HepG2 (cell line): ENCODE results near the gene ZNF341. TPM values are rescaled to one million over a fixed set of nuclear protein-coding genes. Genes with fewer than 3 reads are reported as not detected.

Source experiments
- BHLHE40 ChIP-seq: IDR thresholded peaks from 2 replicates; pipeline ENCODE4 v1.6.1; 2011; ENCODE audit warnings: low read length, improper control_type of control experiment
- DPF2 ChIP-seq: sonication (generic); formaldehyde crosslinking; IDR thresholded peaks from 2 replicates; pipeline ENCODE4 v1.4.0; 2020; ENCODE audit warnings: mild to moderate bottlenecking, low read depth, missing genetic modification reagents, borderline replicate concordance
- FOXP1 ChIP-seq, 2 experiments: fragments of 450-650 bp in 1 of 2; IDR thresholded peaks; 2 replicates each; pipeline ENCODE4 v1.6.1; 2017 to 2018; ENCODE audit warnings: antibody characterized with exemption in 1 of 2
- POLR2AphosphoS5 ChIP-seq: IDR thresholded peaks from 2 replicates; pipeline ENCODE4 v1.6.1; 2012; ENCODE audit warnings: low read depth, low read length
- POLR2G ChIP-seq: fragments of 200-400 bp; formaldehyde crosslinking; IDR thresholded peaks from 2 replicates; pipeline ENCODE4 v1.6.1; 2018; ENCODE audit warnings: mild to moderate bottlenecking, low read depth, low read length, moderate library complexity
- RARA ChIP-seq: IDR thresholded peaks from 2 replicates; pipeline ENCODE4 v1.6.1; 2016; ENCODE audit warnings: missing genetic modification reagents, missing compliant biosample characterization
- RELA ChIP-seq: sonication (generic); formaldehyde crosslinking; IDR thresholded peaks from 2 replicates; pipeline ENCODE4 v1.4.0; 2020; ENCODE audit warnings: missing genetic modification reagents
- SIN3A ChIP-seq: IDR thresholded peaks from 2 replicates; pipeline ENCODE4 v1.6.1; 2011; ENCODE audit warnings: low read depth, mild to moderate bottlenecking, control low read depth, low read length, borderline replicate concordance
- TP53 ChIP-seq: sonication (generic); formaldehyde crosslinking; conservative IDR thresholded peaks from 2 replicates; pipeline ENCODE4 v1.4.0; 2020; ENCODE audit warnings: missing genetic modification reagents
- ZNF296 ChIP-seq: sonication (generic); formaldehyde crosslinking; conservative IDR thresholded peaks from 2 replicates; pipeline ENCODE4 v1.5.0; 2020; ENCODE audit warnings: mild to moderate bottlenecking, missing genetic modification reagents
- ZSCAN25 ChIP-seq: sonication (generic); formaldehyde crosslinking; IDR thresholded peaks from 2 replicates; pipeline ENCODE4 v1.8.0; 2022; ENCODE audit warnings: mild to moderate bottlenecking, missing genetic modification reagents
- polyA plus RNA-seq, 8 experiments: library from polyadenylated mRNA; depleted of rRNA in 3 of 8; stranded (reverse) in 7 of 8; unstranded in 1 of 8; fragments of >200 nt; fragmentation: Illumina TruSeq in 4 of 8; extraction: Trizol in 4 of 8; gene quantifications; 2 replicates each; pipeline versions ENCODE4 v1.2.1 to v1.2.3, GENCODE V29; 2011 to 2016; ENCODE audit warnings: low read depth in 4 of 8, missing spikeins in 1 of 8, mixed read lengths in 1 of 8; ENCODE audit not compliant: insufficient read depth in 1 of 8
- total RNA-seq, 5 experiments: library from RNA; depleted of rRNA; stranded (reverse); fragments of >200 nt; fragmentation: Illumina TruSeq; extraction: Trizol; gene quantifications; 2 replicates each; pipeline ENCODE4 v1.2.3, GENCODE V29; 2016; ENCODE audit warnings: low read depth in 1 of 5
- TF ChIP-seq, protein P1 (sequence below): sonication (generic); formaldehyde crosslinking; IDR thresholded peaks from 2 replicates; pipeline ENCODE4 v1.5.0; 2020; ENCODE audit warnings: missing genetic modification reagents
- TF ChIP-seq, protein P2 (sequence below): sonication (generic); formaldehyde crosslinking; IDR thresholded peaks from 2 replicates; pipeline ENCODE4 v1.8.0; 2023; ENCODE audit warnings: mild to moderate bottlenecking, missing genetic modification reagents
- TF ChIP-seq, protein P3 (sequence below): sonication (generic); formaldehyde crosslinking; IDR thresholded peaks from 2 replicates; pipeline ENCODE4 v1.5.0; 2020; ENCODE audit warnings: missing genetic modification reagents
- TF ChIP-seq, protein P4 (sequence below): sonication (generic); formaldehyde crosslinking; IDR thresholded peaks from 2 replicates; pipeline ENCODE4 v1.4.0; 2020; ENCODE audit warnings: missing genetic modification reagents, mild to moderate bottlenecking, borderline replicate concordance
- TF ChIP-seq, protein P5 (sequence below): IDR thresholded peaks from 2 replicates; pipeline ENCODE4 v1.6.1; 2012; ENCODE audit warnings: low read depth, low read length, improper control_type of control experiment
- TF ChIP-seq, protein P6 (sequence below): sonication (generic); formaldehyde crosslinking; IDR thresholded peaks from 2 replicates; pipeline ENCODE4 v1.5.1; 2020; ENCODE audit warnings: mild to moderate bottlenecking, missing genetic modification reagents, moderate library complexity
- TF ChIP-seq, protein P7 (sequence below): sonication (generic); formaldehyde crosslinking; IDR thresholded peaks from 2 replicates; pipeline ENCODE4 v1.4.0; 2020; ENCODE audit warnings: missing genetic modification reagents

ZNF341 gene
- total and polyA plus RNA-seq, 2 of the 13 experiments (the other 11 are each of a cell fraction or from before 2014, with no cell fraction given): 1.1 to 2.2 TPM

DNA sequence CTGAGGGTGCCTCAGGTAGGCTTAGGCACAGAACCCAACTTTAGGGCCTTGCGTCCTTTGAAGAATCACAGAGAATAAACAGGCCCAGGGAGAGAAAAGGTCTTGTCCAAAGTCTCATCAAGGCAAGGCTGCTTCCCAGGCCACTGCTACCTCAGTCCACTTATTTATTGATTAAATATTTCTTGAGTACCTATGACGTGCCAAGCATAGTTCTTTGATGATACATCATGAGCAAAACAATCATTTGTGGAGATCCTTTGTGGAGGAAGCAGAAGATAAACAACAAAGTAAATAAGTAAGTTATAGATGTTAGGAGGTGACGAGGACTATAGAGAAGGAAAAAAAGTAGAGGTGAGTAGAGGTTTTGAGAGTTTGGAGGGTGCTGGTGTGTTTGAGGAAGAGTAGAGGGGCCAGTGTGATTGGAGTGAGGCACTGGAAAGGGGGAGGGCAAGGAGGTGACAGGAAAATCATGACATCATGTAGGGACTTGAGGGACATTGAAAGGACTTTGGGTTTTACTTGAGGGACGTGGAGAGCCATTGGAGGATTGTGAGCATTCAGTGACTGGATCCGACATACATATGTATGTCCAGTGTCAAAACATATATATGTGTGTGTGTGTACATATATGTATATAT lies 65.2 kb downstream of the ZNF341 start (continued):
- TF ChIP-seq, protein P1, sequence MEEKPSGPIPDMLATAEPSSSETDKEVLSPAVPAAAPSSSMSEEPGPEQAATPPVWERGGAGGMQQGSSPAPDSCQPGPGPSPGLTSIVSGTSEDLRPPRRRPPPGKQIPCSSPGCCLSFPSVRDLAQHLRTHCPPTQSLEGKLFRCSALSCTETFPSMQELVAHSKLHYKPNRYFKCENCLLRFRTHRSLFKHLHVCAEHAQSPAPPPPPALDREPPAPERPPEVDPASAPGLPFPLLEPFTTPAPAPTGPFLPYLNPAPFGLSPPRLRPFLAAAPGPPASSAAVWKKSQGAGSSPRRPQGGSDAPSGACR (CRISPR knock-in tag): 0 out of 2 replicates have a peak, but pooled peaks have one; percentile 28
- no peak for TF ChIP-seq BHLHE40
- TF ChIP-seq, protein P2, sequence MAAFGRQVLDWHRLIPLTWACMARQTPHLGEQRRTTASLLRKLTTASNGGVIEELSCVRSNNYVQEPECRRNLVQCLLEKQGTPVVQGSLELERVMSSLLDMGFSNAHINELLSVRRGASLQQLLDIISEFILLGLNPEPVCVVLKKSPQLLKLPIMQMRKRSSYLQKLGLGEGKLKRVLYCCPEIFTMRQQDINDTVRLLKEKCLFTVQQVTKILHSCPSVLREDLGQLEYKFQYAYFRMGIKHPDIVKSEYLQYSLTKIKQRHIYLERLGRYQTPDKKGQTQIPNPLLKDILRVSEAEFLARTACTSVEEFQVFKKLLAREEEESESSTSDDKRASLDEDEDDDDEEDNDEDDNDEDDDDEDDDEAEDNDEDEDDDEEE: no peak
- TF ChIP-seq, protein P3, sequence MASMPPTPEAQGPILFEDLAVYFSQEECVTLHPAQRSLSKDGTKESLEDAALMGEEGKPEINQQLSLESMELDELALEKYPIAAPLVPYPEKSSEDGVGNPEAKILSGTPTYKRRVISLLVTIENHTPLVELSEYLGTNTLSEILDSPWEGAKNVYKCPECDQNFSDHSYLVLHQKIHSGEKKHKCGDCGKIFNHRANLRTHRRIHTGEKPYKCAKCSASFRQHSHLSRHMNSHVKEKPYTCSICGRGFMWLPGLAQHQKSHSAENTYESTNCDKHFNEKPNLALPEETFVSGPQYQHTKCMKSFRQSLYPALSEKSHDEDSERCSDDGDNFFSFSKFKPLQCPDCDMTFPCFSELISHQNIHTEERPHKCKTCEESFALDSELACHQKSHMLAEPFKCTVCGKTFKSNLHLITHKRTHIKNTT (CRISPR knock-in tag): no peak
- TF ChIP-seq, protein P4, sequence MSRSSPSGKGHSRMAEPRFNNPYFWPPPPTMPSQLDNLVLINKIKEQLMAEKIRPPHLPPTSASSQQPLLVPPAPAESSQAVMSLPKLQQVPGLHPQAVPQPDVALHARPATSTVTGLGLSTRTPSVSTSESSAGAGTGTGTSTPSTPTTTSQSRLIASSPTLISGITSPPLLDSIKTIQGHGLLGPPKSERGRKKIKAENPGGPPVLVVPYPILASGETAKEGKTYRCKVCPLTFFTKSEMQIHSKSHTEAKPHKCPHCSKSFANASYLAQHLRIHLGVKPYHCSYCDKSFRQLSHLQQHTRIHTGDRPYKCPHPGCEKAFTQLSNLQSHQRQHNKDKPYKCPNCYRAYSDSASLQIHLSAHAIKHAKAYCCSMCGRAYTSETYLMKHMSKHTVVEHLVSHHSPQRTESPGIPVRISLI (CRISPR knock-in tag): no peak
- no peak for TF ChIP-seq SIN3A
- no peak for TF ChIP-seq RARA (CRISPR knock-in tag)
- no peak for TF ChIP-seq ZNF296
- TF ChIP-seq, protein P5, sequence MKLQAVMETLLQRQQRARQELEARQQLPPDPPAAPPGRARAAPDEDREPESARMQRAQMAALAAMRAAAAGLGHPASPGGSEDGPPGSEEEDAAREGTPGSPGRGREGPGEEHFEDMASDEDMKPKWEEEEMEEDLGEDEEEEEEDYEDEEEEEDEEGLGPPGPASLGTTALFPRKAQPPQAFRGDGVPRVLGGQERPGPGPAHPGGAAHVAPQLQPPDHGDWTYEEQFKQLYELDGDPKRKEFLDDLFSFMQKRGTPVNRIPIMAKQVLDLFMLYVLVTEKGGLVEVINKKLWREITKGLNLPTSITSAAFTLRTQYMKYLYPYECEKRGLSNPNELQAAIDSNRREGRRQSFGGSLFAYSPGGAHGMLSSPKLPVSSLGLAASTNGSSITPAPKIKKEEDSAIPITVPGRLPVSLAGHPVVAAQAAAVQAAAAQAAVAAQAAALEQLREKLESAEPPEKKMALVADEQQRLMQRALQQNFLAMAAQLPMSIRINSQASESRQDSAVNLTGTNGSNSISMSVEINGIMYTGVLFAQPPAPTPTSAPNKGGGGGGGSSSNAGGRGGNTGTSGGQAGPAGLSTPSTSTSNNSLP: peak; percentile 58; the same call in 1 of the 2 replicates
- no peak for TF ChIP-seq POLR2G
- no peak for TF ChIP-seq POLR2AphosphoS5
- TF ChIP-seq TP53: no peak
- TF ChIP-seq FOXP1 (IDR thresholded peaks at IDR 0.05): peak; percentile 81; the same call in 1 of the 2 replicates
- peak; percentile 47 for TF ChIP-seq FOXP1 (CRISPR knock-in tag; IDR thresholded peaks at IDR 0.05)
- TF ChIP-seq DPF2: no peak
- TF ChIP-seq RELA (CRISPR knock-in tag): no peak
- no peak for TF ChIP-seq ZSCAN25 (CRISPR knock-in tag)
- TF ChIP-seq, protein P6, sequence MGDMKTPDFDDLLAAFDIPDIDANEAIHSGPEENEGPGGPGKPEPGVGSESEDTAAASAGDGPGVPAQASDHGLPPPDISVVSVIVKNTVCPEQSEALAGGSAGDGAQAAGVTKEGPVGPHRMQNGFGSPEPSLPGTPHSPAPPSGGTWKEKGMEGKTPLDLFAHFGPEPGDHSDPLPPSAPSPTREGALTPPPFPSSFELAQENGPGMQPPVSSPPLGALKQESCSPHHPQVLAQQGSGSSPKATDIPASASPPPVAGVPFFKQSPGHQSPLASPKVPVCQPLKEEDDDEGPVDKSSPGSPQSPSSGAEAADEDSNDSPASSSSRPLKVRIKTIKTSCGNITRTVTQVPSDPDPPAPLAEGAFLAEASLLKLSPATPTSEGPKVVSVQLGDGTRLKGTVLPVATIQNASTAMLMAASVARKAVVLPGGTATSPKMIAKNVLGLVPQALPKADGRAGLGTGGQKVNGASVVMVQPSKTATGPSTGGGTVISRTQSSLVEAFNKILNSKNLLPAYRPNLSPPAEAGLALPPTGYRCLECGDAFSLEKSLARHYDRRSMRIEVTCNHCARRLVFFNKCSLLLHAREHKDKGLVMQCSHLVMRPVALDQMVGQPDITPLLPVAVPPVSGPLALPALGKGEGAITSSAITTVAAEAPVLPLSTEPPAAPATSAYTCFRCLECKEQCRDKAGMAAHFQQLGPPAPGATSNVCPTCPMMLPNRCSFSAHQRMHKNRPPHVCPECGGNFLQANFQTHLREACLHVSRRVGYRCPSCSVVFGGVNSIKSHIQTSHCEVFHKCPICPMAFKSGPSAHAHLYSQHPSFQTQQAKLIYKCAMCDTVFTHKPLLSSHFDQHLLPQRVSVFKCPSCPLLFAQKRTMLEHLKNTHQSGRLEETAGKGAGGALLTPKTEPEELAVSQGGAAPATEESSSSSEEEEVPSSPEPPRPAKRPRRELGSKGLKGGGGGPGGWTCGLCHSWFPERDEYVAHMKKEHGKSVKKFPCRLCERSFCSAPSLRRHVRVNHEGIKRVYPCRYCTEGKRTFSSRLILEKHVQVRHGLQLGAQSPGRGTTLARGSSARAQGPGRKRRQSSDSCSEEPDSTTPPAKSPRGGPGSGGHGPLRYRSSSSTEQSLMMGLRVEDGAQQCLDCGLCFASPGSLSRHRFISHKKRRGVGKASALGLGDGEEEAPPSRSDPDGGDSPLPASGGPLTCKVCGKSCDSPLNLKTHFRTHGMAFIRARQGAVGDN: no peak
- TF ChIP-seq, protein P7, sequence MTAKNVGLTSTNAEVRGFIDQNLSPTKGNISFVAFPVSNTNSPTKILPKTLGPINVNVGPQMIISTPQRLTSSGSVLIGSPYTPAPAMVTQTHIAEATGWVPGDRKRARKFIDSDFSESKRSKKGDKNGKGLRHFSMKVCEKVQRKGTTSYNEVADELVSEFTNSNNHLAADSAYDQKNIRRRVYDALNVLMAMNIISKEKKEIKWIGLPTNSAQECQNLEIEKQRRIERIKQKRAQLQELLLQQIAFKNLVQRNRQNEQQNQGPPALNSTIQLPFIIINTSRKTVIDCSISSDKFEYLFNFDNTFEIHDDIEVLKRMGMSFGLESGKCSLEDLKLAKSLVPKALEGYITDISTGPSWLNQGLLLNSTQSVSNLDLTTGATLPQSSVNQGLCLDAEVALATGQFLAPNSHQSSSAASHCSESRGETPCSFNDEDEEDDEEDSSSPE: no peak
